Stimulated activated CD4-positive, alpha-beta T cell treated with anti-CD3 and anti-CD28 coated beads, Interleukin-4, amount 100 ng/mL, for 48 hours (primary cell): ENCODE measurements around the gene OR2A7.
"Not testable (repeated sequence)": the region's sequence is repeated elsewhere in the genome, so short reads cannot be mapped to it uniquely, and the experiment has no call there.

Source experiments
- DNase-seq, 2 donors: peaks; one replicate each; pipeline ENCODE4 v3.0.0-alpha.2; 2020; ENCODE audit warnings: low read depth in 2 of 2

Gene OR2A7, protein sequence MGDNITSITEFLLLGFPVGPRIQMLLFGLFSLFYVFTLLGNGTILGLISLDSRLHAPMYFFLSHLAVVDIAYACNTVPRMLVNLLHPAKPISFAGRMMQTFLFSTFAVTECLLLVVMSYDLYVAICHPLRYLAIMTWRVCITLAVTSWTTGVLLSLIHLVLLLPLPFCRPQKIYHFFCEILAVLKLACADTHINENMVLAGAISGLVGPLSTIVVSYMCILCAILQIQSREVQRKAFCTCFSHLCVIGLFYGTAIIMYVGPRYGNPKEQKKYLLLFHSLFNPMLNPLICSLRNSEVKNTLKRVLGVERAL

DNA sequence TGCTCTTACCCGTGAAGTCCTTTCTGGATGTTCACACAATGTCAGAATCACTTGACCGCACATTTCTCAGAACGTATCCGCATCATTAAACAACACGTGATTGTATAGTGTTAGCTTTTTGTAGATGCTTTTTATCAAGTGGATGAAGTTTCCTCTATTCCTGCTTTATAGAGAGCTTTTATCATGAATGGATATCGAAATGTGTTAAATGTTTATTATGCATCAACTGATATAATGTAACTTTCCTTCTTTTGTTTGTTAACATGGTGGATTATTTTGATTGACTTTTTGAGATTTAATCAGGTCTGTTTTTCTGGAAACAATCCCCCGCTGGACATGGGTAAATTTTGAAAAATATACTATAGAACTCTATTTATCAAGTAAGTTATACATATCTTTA lies at the start of gene OR2A7:
Gene OR2A7, minus strand, starts transcription at position 101 of the 400 bp plus-strand sequence. CDS start 5,164 bp downstream, outside the sequence.
- not testable (repeated sequence) for DNase-seq

DNA sequence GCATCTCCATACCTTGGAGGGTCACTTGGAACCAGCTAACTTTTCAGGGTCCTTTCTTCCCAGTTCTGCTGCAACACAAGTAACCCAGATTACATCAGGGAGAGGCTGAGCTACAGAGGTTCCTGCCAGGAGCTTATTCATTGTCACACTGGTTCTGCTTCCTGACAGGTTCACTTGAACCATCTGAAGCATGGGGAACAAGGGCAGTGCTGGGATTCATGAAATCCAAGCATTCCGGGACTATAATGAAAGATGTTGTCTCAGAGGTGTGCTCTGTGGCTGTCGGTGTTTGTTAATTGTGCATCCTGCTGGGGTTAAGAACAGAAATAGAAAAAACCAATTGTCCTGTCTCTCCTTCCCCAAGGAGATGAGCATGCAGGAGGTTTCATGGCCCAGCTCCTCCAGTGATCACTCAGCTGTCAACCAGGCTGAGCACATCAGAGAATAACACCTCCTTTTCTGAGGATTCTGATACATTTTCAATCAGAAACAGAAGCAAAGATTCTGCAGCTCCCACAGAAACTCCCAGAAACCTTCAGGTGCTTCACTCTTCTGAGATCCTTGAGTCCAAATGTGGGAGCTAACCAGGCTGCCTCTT lies 47.4 kb upstream of the OR2A7 start, which contains the start of gene OR2A1:
Gene OR2A1, plus strand, starts transcription at position 548 of the 598 bp plus-strand sequence. CDS start 5,706 bp downstream, outside the sequence.
- DNase-seq: not testable (repeated sequence)

DNA sequence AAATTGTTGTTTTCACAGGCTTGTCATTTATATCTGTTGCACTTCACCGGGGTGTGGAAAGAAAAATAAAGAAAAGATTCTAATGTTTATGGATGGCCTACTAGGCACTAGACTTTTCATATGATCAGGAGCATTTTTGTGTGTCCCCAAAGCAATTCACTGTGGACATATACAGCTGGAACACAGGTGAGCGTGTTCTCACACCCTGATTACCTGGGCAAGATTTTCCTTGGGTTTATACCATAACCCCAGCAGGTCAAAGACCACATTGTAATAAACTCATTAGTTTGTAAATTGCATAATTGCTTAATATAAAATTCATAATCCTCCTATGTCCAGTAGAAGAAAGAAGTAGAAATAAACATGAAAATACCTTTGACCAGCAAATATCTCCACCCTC lies 46.6 kb upstream of the OR2A7 start:
- not testable (repeated sequence) for DNase-seq

DNA sequence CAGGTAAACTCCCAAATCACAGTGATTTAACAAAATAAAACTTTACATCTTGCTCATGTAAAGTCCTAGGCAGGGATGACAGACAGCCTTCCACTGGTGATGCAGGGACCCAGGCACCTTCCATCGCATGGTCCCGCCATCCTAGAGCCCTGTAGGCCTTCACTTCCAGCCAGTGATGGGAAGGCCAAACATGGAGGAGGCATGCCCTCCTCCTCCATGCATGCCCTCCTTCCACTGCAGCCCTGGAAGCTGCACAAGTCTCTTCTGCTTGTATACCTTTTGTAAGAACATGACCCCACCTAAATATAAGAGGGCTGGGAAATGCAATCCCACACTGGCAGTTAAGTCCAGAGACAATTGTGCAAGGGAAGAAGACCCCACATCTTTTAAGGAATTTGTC lies 45.1 kb upstream of the OR2A7 start:
- DNase-seq: not testable (repeated sequence)

DNA sequence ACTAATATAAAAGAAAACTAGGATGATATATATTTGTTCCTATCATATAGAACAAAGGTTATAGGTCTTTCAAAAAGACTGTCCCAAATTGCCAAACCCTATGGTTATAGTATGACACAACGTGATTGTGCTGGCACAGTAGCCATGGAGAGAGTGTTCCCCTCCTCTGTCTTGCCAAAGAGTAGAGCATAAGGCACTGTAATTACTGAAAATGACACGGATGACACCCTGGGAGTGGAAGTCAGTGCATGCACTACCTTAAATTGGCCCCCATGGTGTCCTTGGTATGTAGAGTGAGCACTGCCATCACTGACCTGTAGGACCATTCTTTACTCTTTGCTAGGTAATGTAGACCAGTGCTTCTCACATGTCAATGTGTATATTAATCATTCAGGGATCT lies 40.6 kb upstream of the OR2A7 start:
- DNase-seq: not testable (repeated sequence)

DNA sequence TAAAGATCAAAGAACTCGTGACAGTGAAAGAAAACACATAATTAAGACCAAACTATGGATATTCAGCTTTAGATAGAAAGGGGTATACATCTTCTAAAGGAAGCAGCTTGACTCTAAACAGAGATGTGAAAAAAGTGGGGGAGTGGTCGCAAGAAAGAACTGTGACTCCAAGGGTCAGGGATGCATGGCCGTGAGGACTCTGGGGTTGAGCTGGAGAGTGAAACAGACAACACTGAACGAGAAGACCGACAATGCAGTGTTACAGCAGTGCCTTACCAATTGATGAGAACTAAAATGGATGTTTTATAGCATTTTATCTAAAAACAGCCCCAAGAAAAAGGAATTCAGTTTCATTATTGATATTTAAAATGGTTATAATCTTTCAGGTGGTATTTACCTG lies 39.0 kb upstream of the OR2A7 start:
- not testable (repeated sequence) for DNase-seq

DNA sequence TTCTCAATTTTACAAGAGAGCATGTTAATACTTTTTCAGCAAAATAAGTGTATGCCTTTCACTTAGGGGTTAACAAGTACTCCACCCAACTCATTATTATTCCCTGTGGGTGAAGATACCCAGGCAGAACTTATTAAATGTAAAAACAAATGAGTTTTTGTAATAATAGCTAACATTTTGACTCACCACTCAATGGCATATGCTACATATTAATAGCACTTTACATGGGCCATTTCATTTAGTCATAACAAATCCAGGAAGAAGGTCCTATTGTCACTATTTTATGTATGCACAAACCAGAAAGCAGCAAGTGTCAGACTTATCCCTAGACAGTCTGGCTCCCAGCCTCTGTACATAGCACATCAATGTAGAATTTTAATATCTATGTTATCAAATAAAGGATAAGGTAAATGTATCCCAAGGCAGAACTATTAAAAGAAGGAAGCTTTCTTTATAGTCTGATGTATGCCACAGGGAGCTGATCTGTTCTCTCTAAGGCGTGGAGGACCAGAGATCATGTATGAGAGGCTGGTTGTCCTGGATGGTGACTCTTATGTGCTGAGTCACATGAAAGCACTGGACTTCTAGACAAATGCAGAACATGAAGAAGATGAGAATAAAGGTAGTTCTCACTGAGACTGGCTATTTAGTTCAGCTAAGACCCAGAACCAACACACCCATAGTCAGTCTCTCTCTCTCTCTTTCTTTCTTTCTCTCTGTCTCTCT lies 38.1 kb upstream of the OR2A7 start:
- DNase-seq: not testable (repeated sequence)

DNA sequence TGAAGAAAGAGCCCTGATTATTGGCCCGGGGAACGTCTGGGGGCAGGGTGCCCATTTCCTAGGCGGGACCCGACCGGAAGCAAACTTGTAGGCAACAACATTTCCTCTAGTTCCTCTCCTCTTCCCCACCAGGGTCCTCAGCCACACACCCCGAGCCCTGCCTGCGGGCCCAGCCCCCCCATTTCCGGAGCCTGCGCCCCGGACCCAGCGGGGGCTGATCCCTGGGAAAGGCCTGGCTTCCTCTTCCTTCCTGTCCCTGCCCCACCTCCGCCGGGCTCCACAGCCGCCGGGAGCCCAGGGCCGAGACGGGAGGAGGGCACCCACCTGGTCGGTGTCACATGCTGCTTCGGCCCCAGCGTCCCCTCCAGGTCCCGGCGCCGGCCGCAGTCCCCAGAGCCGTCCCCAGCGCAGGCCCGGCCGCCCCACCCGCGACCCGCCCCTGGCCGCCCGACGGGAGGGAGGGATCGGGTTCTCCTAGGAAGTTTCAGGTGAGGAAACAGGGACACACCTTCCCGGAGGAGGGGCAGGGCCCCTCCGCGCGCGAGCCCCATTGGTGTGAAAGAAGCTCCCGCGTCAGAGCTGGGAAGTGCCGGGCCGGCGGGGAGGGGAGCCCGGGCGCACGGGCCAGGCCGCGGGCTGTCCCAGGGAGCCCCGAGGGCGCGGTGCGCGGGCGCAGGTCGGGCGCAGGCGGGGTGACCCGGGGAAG lies 29.4 kb upstream of the OR2A7 start:
- not testable (repeated sequence) for DNase-seq

DNA sequence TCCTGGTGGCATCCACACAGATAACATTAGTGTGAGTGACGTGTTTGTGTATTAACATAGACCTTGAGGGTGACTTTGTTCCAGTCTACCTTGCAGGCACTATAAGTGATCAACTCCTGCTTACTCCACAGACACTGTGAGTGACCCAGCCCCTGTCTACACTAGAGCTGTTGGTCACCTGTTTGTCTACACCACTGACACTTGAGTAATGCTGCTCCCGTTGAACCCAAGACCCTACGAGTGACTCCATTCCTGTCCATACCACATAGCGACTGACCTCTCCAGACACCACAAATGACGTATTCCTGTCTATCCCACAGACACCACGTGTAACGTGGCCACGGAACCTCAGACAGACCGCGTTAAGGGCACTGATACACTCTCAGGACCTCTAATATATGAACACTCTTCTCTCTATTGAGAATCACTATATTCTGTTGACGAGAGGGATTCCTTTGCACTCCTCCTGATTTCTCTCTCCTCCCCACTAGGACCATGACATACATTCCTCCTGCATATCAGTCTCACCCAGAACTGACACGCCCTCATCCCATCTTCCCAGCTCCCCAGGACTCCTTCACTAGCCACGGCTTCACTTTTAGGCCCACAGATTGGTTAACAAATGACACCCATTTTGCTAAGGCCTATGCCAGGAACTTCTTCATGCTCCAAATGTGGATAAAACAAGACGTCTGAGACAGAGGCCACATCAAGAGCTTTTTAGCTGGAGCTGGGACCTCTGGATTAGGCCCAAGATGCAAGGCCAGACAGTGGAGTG lies 28.0 kb upstream of the OR2A7 start:
- not testable (repeated sequence) for DNase-seq

DNA sequence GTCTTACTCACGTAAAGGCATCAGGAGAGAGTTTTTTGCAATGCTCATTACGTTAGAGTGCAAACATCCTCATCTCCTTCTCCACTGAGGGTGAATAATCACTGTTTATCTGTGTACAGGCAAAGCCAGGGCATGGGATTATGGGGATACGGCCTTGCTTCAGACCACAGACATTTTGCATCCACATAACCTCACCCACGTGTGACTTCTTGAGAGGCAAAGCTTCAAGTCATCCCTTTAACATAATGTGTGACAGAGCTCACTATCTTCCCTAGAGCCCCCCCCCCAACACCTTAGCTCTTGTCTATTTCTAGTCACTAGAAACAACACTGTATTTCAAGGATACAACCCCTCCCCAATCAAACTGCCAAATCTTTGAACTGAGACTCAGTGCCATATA lies 27.0 kb upstream of the OR2A7 start:
- DNase-seq: not testable (repeated sequence)

DNA sequence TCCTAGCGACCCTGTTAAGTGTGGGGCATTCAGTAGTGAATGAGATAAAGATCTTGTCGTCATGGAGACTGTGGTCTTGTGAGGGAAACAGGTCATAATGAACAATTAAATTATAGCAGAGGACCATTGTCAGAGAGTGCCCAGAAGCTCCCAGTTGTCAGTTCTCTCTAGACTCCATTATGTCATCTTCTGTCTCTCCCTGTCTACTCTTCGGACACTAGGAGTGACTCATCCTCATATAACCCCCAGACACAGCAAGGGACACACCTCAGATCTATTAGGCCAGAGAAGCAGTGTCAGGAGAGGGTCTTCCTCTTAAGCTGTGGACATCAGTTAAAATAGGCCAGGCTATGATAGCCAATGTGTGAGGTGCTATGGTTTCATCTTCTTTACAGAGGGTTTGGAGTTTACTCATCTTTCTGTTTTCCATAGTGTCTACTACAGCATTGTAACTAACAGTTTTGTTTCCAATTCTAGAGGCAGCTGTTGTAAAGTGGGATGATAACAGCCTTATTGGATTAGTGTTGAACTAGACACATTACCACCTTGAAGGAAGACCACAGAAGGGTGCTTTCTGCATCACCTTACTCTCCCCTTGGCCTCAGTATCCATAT lies 22.7 kb upstream of the OR2A7 start:
- not testable (repeated sequence) for DNase-seq

DNA sequence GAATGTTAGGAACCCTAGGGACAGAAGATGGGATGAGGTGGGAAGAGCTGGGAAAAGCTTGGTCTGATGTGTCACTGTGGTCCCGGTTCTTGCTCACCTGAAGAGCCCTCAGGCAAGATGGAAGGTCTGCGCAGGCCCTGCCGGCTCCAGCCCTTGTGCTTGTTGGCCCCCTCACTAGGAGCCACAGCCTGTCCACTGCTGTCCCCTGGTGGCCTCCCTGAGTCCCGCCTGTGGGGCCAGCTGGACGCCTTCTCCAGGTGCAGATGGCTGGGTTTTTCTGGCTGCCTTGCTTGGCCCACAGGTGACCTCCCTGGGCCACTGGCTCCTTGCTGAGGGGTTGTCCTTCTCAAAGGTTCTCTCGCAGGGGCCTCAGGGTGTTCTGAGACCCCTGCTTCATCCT lies 19.1 kb upstream of the OR2A7 start:
- DNase-seq: not testable (repeated sequence)

DNA sequence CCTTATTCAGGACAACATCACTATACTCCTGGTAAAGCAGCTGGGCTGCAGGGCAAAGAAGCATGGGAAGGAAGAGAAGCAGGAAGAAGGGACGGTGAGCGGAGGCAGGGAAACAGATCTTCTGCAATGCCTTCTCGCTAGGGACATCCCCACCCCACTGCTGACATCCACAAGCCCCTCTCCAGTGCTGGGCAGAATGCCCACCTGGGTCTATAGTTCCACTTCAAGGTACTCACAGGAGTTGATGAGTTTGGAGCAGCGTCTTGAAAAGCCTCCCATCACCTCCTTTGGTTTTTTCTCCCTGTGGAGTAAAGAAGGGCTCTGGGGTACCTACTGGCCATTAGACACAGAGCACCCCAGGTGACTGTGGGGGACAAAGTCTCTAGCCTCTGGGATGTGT lies 17.9 kb upstream of the OR2A7 start:
- DNase-seq: not testable (repeated sequence)

DNA sequence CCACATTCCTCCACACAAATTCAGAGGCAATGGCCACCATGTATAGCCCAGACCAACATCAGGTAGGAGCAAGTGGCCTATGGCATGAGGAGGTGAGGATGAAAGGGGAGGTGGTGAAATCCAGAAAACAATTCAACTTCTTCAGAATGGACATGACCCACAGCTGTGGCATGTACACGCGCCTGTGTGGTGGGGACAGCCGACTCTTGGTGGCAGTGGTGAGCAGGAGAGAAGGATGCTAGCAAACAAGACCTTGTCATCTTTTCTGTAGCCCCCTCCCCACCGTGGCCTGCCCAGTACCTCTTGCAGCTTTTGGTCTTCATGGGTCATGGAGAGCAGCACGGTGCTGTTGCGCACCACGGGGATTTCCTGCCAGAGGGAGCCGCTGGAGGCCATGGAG lies 17.4 kb upstream of the OR2A7 start:
- not testable (repeated sequence) for DNase-seq

DNA sequence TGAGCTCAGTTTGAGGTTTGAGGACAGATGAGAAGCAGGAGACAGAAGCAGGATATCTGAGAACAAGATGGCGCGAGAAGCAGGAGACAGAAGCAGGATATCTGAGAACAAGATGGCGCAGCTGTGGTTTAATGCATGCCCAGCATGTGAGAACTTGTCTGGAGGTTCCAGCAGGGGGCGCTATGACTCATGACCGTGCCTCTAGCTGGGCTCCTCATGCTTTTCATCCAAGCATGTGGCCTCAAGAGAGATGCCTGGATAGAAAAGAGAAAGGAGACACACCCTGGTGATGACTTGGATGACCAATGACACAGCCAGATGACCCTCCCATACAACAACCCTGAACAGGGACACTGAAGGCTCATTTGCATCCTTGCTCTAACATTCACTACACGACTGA lies 15.4 kb upstream of the OR2A7 start:
- DNase-seq: not testable (repeated sequence)

DNA sequence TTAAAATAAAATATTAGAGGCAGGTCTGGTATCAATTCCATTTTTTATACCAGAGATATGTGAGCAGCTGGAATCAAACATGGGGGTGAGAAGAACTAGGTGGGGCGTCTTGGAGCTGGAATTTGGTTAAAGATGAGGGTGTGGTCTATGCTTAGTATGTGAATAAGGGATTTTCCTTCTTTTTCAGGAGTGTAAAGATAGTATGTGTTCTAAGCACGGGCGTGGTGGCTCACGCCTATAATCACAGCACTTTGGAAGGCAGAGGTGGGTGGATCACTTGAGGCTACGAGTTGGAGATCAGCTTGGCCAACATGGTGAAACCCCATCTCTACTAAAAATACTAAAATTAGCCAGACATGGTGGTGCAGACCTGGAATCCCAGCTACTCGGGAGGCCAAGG lies 10.7 kb upstream of the OR2A7 start:
- DNase-seq: not testable (repeated sequence)

DNA sequence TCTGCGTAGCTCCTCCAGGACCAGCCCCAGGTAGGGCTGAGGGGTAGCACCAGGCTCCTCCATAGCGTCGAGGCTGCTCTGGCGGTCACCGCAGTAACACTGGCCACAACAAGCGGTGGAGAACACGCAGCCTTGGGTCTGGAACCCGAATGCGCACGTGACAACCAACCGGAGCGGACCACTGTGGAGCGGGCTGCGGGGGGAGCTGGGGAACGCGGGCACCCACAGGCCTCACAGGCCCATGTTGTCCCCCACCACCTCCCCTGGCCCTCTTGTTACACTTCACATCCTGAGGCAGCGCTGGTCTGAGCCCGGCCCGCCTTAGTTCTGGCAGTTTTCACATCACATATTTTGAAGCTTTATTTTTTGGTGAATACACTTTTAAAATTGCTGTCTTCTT lies 4.6 kb upstream of the OR2A7 start, which contains the start of gene CTAGE8:
Gene CTAGE8, minus strand, starts transcription at position 101 of the 400 bp plus-strand sequence. Its CDS starts 38 bp downstream, at position 63.
- DNase-seq: not testable (repeated sequence)

DNA sequence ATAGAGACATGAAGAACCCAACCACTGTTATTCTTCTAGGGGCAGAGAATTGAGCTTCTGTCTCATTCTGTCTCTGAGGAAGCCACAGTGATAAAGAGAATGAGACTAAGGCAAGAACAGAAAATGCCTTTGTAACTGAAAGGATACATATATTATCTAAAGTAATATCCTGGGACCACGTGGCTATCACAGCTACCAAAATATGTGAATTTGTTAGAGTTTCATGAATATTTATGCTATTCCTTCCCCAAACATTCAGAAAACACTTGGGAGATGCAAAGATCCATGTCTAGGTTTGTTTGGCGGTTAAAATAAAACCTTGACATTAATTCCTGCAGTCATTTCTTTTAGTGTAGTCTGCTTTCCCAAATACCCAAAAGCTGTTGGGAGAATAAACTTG lies 2.5 kb downstream of the OR2A7 start:
- DNase-seq: not testable (repeated sequence)

DNA sequence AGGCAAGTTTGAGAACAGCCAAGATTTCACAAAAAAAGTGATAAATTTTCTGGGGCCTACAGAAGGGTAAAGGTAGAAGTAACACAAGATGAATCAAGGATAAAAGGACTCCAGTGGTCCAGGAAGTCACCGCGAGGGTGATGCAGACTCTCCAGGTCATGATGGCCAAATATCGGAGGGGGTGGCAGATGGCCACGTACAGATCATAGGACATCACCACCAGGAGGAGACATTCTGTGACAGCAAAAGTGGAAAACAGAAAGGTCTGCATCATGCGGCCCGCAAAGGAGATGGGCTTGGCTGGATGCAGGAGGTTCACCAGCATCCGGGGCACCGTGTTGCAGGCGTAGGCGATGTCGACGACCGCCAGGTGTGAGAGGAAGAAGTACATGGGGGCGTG lies 5.5 kb downstream of the OR2A7 start:
- DNase-seq: not testable (repeated sequence)

DNA sequence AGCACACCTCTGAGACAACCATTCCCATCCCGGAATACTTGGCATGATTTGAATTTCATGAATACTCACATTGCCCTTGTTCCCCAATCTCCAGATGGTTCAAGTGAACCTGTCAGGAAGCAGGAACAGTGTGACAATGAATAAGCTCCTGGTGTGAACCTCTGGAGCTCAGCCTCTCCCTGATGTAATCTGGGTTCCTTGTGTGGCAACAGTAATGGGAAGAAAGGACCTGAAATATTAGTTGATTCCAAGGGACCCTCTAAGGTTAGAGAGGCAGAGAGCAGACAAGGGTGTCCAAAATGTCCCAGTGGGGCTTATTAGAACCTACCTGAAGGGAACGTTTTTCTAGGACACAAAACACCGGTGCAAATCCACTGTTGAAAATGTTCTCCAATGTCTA lies 8.5 kb downstream of the OR2A7 start:
- DNase-seq: no peak
